ENCODE results near the gene DEGS2.

The DEGS2 gene

DNA sequence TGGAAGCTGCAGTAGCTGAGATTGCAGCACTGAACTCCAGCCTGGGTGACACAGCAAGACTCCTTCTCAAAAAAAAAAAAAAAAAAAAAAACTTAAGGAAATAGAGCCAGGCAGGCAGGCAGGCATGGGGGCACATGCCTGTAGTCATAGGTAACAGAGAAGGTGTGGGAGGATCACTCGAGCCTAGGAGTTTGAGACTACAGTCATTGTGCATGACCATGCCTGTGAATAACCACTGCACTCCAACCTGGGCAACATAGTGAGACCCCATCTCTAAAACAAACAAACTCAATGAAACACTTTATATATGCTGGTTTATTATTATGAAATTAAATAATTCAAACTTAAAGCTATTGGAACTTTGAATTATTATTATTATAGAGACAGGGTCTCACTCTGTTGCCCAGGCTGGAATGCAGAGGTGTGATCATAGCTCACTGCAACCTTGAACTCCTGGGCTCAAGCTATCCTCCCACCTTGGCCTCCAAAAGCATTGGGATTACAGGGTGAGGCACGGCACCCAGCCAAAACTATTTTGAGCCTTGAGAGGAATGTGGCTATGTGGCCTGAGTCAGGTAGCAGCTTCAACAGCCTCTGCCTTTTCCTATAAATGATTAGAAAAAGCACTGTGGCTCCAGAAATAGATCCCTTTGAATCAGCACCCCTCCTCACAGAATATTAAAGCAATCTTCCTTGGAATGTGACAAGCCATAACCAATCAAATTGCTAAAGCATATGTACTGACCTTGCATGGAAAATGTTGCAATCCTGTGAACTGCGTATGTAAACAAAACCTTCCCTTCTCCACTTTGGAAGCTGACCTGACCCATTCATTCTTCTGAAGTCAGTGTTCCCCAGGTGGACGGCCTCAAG lies 44.8 kb upstream of the DEGS2 start:
- H3K4me1 ChIP-seq (ENCODE audit: control insufficient read depth, low read length) = no peaks in the 10 kb centered on the region
- H3F3A ChIP-seq (ENCODE audit: control insufficient read depth, insufficient read depth) = no peaks in the 10 kb centered on the region
- no peaks in the 10 kb centered on the region for H4K20me1 ChIP-seq (ENCODE audit: control insufficient read depth, insufficient read depth, low read depth, low read length)
- H3K27me3 ChIP-seq (ENCODE audit: control insufficient read depth, low read length) = peaks cover 9% of the 10 kb centered on the region
- no peak overlapping the region for H3K4me2 ChIP-seq (ENCODE audit: low read length)
- no peaks in the 10 kb centered on the region for H3K36me3 ChIP-seq (ENCODE audit: control insufficient read depth, low read length)
- H3K79me2 ChIP-seq (ENCODE audit: control insufficient read depth, low read length) = no peaks in the 10 kb centered on the region
- TF ChIP-seq, protein P1, sequence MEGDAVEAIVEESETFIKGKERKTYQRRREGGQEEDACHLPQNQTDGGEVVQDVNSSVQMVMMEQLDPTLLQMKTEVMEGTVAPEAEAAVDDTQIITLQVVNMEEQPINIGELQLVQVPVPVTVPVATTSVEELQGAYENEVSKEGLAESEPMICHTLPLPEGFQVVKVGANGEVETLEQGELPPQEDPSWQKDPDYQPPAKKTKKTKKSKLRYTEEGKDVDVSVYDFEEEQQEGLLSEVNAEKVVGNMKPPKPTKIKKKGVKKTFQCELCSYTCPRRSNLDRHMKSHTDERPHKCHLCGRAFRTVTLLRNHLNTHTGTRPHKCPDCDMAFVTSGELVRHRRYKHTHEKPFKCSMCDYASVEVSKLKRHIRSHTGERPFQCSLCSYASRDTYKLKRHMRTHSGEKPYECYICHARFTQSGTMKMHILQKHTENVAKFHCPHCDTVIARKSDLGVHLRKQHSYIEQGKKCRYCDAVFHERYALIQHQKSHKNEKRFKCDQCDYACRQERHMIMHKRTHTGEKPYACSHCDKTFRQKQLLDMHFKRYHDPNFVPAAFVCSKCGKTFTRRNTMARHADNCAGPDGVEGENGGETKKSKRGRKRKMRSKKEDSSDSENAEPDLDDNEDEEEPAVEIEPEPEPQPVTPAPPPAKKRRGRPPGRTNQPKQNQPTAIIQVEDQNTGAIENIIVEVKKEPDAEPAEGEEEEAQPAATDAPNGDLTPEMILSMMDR (IDR thresholded peaks at IDR 0.05; ENCODE audit: low read depth, low read length, poor library complexity, severe bottlenecking) = no peak
- TF ChIP-seq EZH2phosphoT487 (IDR thresholded peaks at IDR 0.05; ENCODE audit: borderline replicate concordance, low read length) = no peak
- H3K9me2 ChIP-seq (replicated peaks; ENCODE audit: control insufficient read depth, low read length) = no peaks in the 10 kb centered on the region
- no peak overlapping the region for H3K27ac ChIP-seq (ENCODE audit: low read depth, low read length)
- no peaks in the 10 kb centered on the region for H3K9me3 ChIP-seq (ENCODE audit: control insufficient read depth, insufficient read depth, low read length)
- no peak overlapping the region for H3K4me3 ChIP-seq (ENCODE audit: low read length)

DNA sequence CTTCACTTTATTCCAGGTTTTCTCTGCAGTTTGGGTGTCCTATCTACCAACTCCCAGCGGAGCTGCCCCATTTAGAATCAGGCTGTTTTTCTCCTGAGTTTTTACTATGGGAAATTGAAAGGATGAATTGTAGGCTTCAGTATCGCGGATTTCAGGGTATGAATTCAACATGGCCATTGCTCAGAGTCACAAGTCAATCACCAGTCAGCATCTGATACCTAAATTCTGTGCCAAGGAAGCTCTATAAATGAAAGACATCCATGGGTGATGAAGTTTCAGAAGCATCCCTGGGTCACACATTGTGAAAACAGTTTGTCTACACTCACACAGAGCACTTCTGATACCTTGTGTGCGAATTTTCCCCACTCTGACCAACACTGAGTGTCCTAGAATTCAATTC lies 43.7 kb upstream of the DEGS2 start:
- no peaks in the 10 kb centered on the region for H3K9me2 ChIP-seq (replicated peaks; ENCODE audit: control insufficient read depth, low read length)
- H3F3A ChIP-seq (ENCODE audit: control insufficient read depth, insufficient read depth) = no peaks in the 10 kb centered on the region
- no peaks in the 10 kb centered on the region for H3K79me2 ChIP-seq (ENCODE audit: control insufficient read depth, low read length)
- H3K27ac ChIP-seq (ENCODE audit: low read depth, low read length) = no peak overlapping the region
- no peaks in the 10 kb centered on the region for H3K9me3 ChIP-seq (ENCODE audit: control insufficient read depth, insufficient read depth, low read length)
- H3K27me3 ChIP-seq (ENCODE audit: control insufficient read depth, low read length) = peaks cover 9% of the 10 kb centered on the region
- H4K20me1 ChIP-seq (ENCODE audit: control insufficient read depth, insufficient read depth, low read depth, low read length) = no peaks in the 10 kb centered on the region
- TF ChIP-seq, protein P1 (IDR thresholded peaks at IDR 0.05; ENCODE audit: low read depth, low read length, poor library complexity, severe bottlenecking) = no peak
- H3K36me3 ChIP-seq (ENCODE audit: control insufficient read depth, low read length) = no peaks in the 10 kb centered on the region
- no peaks in the 10 kb centered on the region for H3K4me1 ChIP-seq (ENCODE audit: control insufficient read depth, low read length)
- no peak overlapping the region for H3K4me3 ChIP-seq (ENCODE audit: low read length)
- no peak overlapping the region for H3K4me2 ChIP-seq (ENCODE audit: low read length)

- H3K4me2 ChIP-seq (ENCODE audit: low read length) = no peak overlapping the region
- H3F3A ChIP-seq (ENCODE audit: control insufficient read depth, insufficient read depth) = no peaks in the 10 kb centered on the region
- TF ChIP-seq EZH2phosphoT487 (IDR thresholded peaks at IDR 0.05; ENCODE audit: borderline replicate concordance, low read length) = no peak
- TF ChIP-seq, protein P1 (IDR thresholded peaks at IDR 0.05; ENCODE audit: low read depth, low read length, poor library complexity, severe bottlenecking) = no peak
- no peaks in the 10 kb centered on the region for H3K4me1 ChIP-seq (ENCODE audit: control insufficient read depth, low read length)
- no peak overlapping the region for H3K4me3 ChIP-seq (ENCODE audit: low read length)
- H3K9me2 ChIP-seq (replicated peaks; ENCODE audit: control insufficient read depth, low read length) = no peaks in the 10 kb centered on the region
- peaks cover 9% of the 10 kb centered on the region for H3K27me3 ChIP-seq (ENCODE audit: control insufficient read depth, low read length)
- no peaks in the 10 kb centered on the region for H3K9me3 ChIP-seq (ENCODE audit: control insufficient read depth, insufficient read depth, low read length)
- H3K27ac ChIP-seq (ENCODE audit: low read depth, low read length) = no peak overlapping the region
- no peaks in the 10 kb centered on the region for H3K36me3 ChIP-seq (ENCODE audit: control insufficient read depth, low read length)
- H4K20me1 ChIP-seq (ENCODE audit: control insufficient read depth, insufficient read depth, low read depth, low read length) = no peaks in the 10 kb centered on the region
- H3K79me2 ChIP-seq (ENCODE audit: control insufficient read depth, low read length) = no peaks in the 10 kb centered on the region
Measured at GRCh38 chr14:100202712-100203111, 43.3 kb upstream of the DEGS2 start.
